Endothelial cell of umbilical vein (primary cell): ENCODE results near the gene RAB36. TPM values are rescaled to one million over a fixed set of nuclear protein-coding genes. Genes with fewer than 3 reads are reported as not detected.
A peak's percentile ranks its signal among the peaks of the same experiment; 100 is the strongest.

ENCODE experiments used
- BruUV-seq: library from RNA; stranded (reverse); fragments of 400-500 nt; replicated peaks from 2 replicates; lab custom pipeline; 2021; lab: Mats Ljungman, UMichigan
- CTCF ChIA-PET: fragments of 300-600, 350-600 bp; sonication (Branson Sonifier 250); formaldehyde crosslinking; loops from one replicate; lab custom pipeline; 2021; ENCODE audit warnings: antibody characterized with exemption, inconsistent platforms; lab: Charles Lee
- POLR2A ChIA-PET: fragments of 300-600, 350-600 bp; sonication (Branson Sonifier 250); formaldehyde crosslinking; loops from one replicate; lab custom pipeline; 2021; ENCODE audit warnings: antibody characterized with exemption, inconsistent platforms; lab: Charles Lee
- DNase-seq: peaks from one replicate; pipeline ENCODE4 v3.0.0-alpha.2; 2011; ENCODE audit warnings: low read depth, low spot score
- FAIRE-seq: peaks from 2 replicates; lab custom pipeline; 2011; peaks lifted over from hg19 to GRCh38; lab: Jason Lieb, UNC
- H2AFZ ChIP-seq: 2 replicates; pipeline ENCODE4 v1.6.0; 2012; ENCODE audit warnings: low read depth, low read length, control low read depth, inconsistent platforms
- H3K27ac ChIP-seq: 2 replicates; pipeline ENCODE4 v1.5.1; 2011; ENCODE audit warnings: low read depth, mild to moderate bottlenecking, control low read depth, low read length, moderate library complexity; ENCODE audit not compliant: insufficient read depth
- H3K27me3 ChIP-seq, 2 experiments: 2 replicates each; pipeline versions ENCODE4 v1.6.0 to v1.6.1; 2011; ENCODE audit warnings: low read length in 2 of 2, mixed read lengths in 1 of 2; ENCODE audit not compliant: control insufficient read depth in 2 of 2, insufficient read depth in 2 of 2
- H3K36me3 ChIP-seq, 2 experiments: 2 replicates in 1 of 2; 3 replicates in 1 of 2; pipeline ENCODE4 v1.5.1; 2011; ENCODE audit warnings: low read length in 2 of 2, mild to moderate bottlenecking in 1 of 2, moderate library complexity in 1 of 2; ENCODE audit not compliant: control insufficient read depth in 2 of 2, insufficient read depth in 2 of 2; ENCODE audit errors: extremely low read depth in 1 of 2
- H3K4me1 ChIP-seq: 3 replicates; pipeline ENCODE4 v1.5.1; 2011; ENCODE audit warnings: mild to moderate bottlenecking, low read length; ENCODE audit not compliant: control insufficient read depth, insufficient read depth; ENCODE audit errors: extremely low read depth
- H3K4me2 ChIP-seq: 2 replicates; pipeline ENCODE4 v1.6.1; 2011; ENCODE audit warnings: low read length, control low read depth, mixed read lengths; ENCODE audit not compliant: insufficient read depth
- H3K4me3 ChIP-seq, 3 experiments: fragments of 200-600 bp in 1 of 3; sonication (generic), shearing (Covaris generic) in 1 of 3; replicated peaks in 1 of 3; 2 replicates each; pipeline ENCODE4 v1.5.1; 2011 to 2016; ENCODE audit warnings: control low read depth in 3 of 3, low read length in 3 of 3, mild to moderate bottlenecking in 2 of 3, inconsistent platforms in 1 of 3, low read depth in 1 of 3, moderate library complexity in 1 of 3; ENCODE audit not compliant: insufficient read depth in 1 of 3
- H3K79me2 ChIP-seq: 2 replicates; pipeline ENCODE4 v1.6.0; 2012; ENCODE audit warnings: low read length, inconsistent platforms; ENCODE audit not compliant: control insufficient read depth, insufficient read depth
- H3K9ac ChIP-seq: replicated peaks from 2 replicates; pipeline ENCODE3; 2011; ENCODE audit warnings: low read length, control low read depth; ENCODE audit not compliant: insufficient read depth; ENCODE audit errors: extremely low read depth
- H3K9me1 ChIP-seq: replicated peaks from 3 replicates; pipeline ENCODE4 v1.6.0; 2011; ENCODE audit warnings: mild to moderate bottlenecking, low read length; ENCODE audit not compliant: control insufficient read depth, insufficient read depth; ENCODE audit errors: extremely low read depth
- H3K9me3 ChIP-seq: replicated peaks from 2 replicates; pipeline ENCODE4 v1.5.1; 2012; ENCODE audit warnings: low read length, inconsistent platforms; ENCODE audit not compliant: control insufficient read depth, insufficient read depth
- H4K20me1 ChIP-seq: replicated peaks from 2 replicates; pipeline ENCODE3; 2011; ENCODE audit warnings: mild to moderate bottlenecking, low read length; ENCODE audit not compliant: control insufficient read depth, insufficient read depth; ENCODE audit errors: extremely low read depth
- FOS ChIP-seq: IDR thresholded peaks from 2 replicates; pipeline ENCODE4 v1.6.1; 2011; ENCODE audit warnings: mild to moderate bottlenecking, low read length, moderate library complexity, borderline replicate concordance; ENCODE audit not compliant: insufficient read depth
- JUN ChIP-seq: IDR thresholded peaks from 2 replicates; pipeline ENCODE4 v1.6.1; 2011; ENCODE audit warnings: borderline replicate concordance, low read depth; ENCODE audit not compliant: insufficient read length, insufficient read depth
- MAX ChIP-seq: IDR thresholded peaks from 2 replicates; pipeline ENCODE4 v1.6.1; 2011; ENCODE audit not compliant: insufficient read depth, insufficient read length
- MYC ChIP-seq: IDR thresholded peaks from one replicate; pipeline ENCODE4 v1.6.1; 2011; ENCODE audit warnings: mild to moderate bottlenecking, low read depth, low read length
- POLR2A ChIP-seq: IDR thresholded peaks from 2 replicates; pipeline ENCODE4 v1.6.1; 2012; ENCODE audit warnings: low read depth, mild to moderate bottlenecking, control low read depth, low read length
- POLR2AphosphoS5 ChIP-seq: IDR thresholded peaks from 2 replicates; pipeline ENCODE4 v1.6.1; 2012; ENCODE audit warnings: low read depth, mild to moderate bottlenecking, control low read depth, low read length, moderate library complexity; ENCODE audit not compliant: insufficient read depth
- dilution Hi-C: fragments of 300-500 bp; cut with MboI; formaldehyde crosslinking; loops from one replicate; pipeline ENCODE4 v1.15.0; 2019; ENCODE audit warnings: low sequenced_read_pairs; ENCODE audit not compliant: extremely low pct_ligation_motif_present
- intact Hi-C: fragments of 100-400 bp; cut with micrococcal nuclease; formaldehyde crosslinking; loops from one replicate; pipeline ENCODE4 v1.10.0; 2022
- polyA plus RNA-seq, 4 experiments: library from polyadenylated mRNA; depleted of rRNA in 3 of 4; stranded (reverse) in 3 of 4; unstranded in 1 of 4; fragments of >200 nt; gene quantifications; 2 replicates each; pipeline versions ENCODE4 v1.2.1 to v1.2.3, GENCODE V29; 2011 to 2012; ENCODE audit warnings: missing spikeins in 1 of 4
- total RNA-seq: library from RNA; stranded (reverse); gene quantifications from 2 replicates; pipeline ENCODE4 v1.2.3, GENCODE V29; 2021

The RAB36 gene
- total and polyA plus RNA-seq, 2 donors (not counting 3 experiments of a cell fraction or from before 2014, with no cell fraction given) = 2.7 to 3.1 TPM

- peak overlapping the region; percentile 55 for H3K9ac ChIP-seq
Measured at GRCh38 chr22:23180893-23181720, 35.8 kb downstream of the RAB36 start.

DNA sequence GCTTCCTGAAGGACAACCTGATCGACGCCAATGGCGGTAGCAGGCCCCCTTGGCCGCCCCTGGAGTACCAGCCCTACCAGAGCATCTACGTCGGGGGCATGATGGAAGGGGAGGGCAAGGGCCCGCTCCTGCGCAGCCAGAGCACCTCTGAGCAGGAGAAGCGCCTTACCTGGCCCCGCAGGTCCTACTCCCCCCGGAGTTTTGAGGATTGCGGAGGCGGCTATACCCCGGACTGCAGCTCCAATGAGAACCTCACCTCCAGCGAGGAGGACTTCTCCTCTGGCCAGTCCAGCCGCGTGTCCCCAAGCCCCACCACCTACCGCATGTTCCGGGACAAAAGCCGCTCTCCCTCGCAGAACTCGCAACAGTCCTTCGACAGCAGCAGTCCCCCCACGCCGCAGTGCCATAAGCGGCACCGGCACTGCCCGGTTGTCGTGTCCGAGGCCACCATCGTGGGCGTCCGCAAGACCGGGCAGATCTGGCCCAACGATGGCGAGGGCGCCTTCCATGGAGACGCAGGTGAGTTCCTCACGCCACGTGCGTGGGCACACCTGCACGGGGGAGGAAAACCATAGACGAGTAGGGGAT is 36.5 kb downstream of the RAB36 start:
- no peak overlapping the region for H2AFZ ChIP-seq
- peak overlapping the region; percentile 55 for H3K9ac ChIP-seq
- TF ChIP-seq POLR2A = no peak
- TF ChIP-seq MYC = no peak
- peak; percentile 19 for TF ChIP-seq POLR2AphosphoS5
- no peak for TF ChIP-seq FOS
- peak; percentile 6 for TF ChIP-seq MAX
- TF ChIP-seq JUN = no peak
- H3K79me2 ChIP-seq = peaks cover 63% of the 10 kb centered on the region
- H3K4me1 ChIP-seq = peaks cover 43% of the 10 kb centered on the region
- peak overlapping the region; percentile 68 for H3K4me2 ChIP-seq
- intact Hi-C loops (loop anchor here (1.0 kb wide), 1 partner anchor 37 kb away; no protein-coding TSS in a partner anchor), dilution Hi-C loops (no loop called here)
- H3K9me3 ChIP-seq = no peaks in the 10 kb centered on the region
- H4K20me1 ChIP-seq = no peaks in the 10 kb centered on the region
- peak overlapping the region; percentile 38 to 90 (median 89) for H3K4me3 ChIP-seq
- H3K9me1 ChIP-seq = no peaks in the 10 kb centered on the region
- ChIA-PET CTCF (interaction anchor here (1.3 to 12.6 kb wide), 6 partner anchors 32 to 204 kb away, joined by 3 to 451 read pairs (median 10); no protein-coding TSS in a partner anchor), POLR2A (no interaction called here)
- no peaks in the 10 kb centered on the region for H3K27me3 ChIP-seq
- DNase-seq (peak; percentile 10), FAIRE-seq (no peak)
- TSS peak; percentile 18 for BruUV-seq
- H3K36me3 ChIP-seq = peaks cover 0 to 6% of the 10 kb centered on the region in 2 experiments
- H3K27ac ChIP-seq = peak overlapping the region; percentile 54

More at GRCh38 chr22:23180893-23181720, 35.8 kb downstream of the RAB36 start:
- ChIA-PET CTCF (interaction anchor here (1.0 to 12.6 kb wide), 10 partner anchors 32 to 205 kb away, joined by 3 to 451 read pairs (median 4); no protein-coding TSS in a partner anchor), POLR2A (interaction anchor here (0.6 to 1.7 kb wide), 2 partner anchors 101 to 121 kb away, joined by 3 to 7 read pairs; no protein-coding TSS in a partner anchor)
- intact Hi-C loops = no loop called here
- dilution Hi-C loops = no loop called here
- Histone ChIP-seq H3K4me2 (peak overlapping the region; percentile 68), H3K4me3 (peak overlapping the region; percentile 38 to 90 (median 89)), H3K27ac (peak overlapping the region; percentile 54), H3K36me3 (peaks cover 0 to 6% of the 10 kb centered on the region in 2 experiments), H3K27me3 (no peaks in the 10 kb centered on the region), H3K9me3 (no peaks in the 10 kb centered on the region), H3K4me1 (peaks cover 37% of the 10 kb centered on the region), H2AFZ (no peak overlapping the region), H3K9me1 (no peaks in the 10 kb centered on the region), H4K20me1 (no peaks in the 10 kb centered on the region), H3K79me2 (peaks cover 56% of the 10 kb centered on the region)
- DNase-seq (peak; percentile 28), FAIRE-seq (no peak)
- peak; percentile 0 for TF ChIP-seq POLR2AphosphoS5
- no peak for TF ChIP-seq JUN
- no peak for TF ChIP-seq MAX
- BruUV-seq = no TSS peak
